GM12878 (cell line): ENCODE data around the gene SLFN14.
"Not testable (repeated sequence)": the region's sequence is repeated elsewhere in the genome, so short reads cannot be mapped to it uniquely, and the experiment has no call there.

ENCODE experiments used
- ESRRA ChIP-seq: IDR thresholded peaks from 2 replicates; pipeline ENCODE4 v1.6.1; 2012; ENCODE audit warnings: mild to moderate bottlenecking, low read length, improper control_type of control experiment
- ETV6 ChIP-seq, 2 experiments: fragments of 450-650 bp in 1 of 2; IDR thresholded peaks in 1 of 2; conservative IDR thresholded peaks in 1 of 2; 2 replicates each; pipeline ENCODE4 v1.6.1; 2014; ENCODE audit warnings: antibody characterized with exemption in 1 of 2, borderline replicate concordance in 1 of 2, low read depth in 1 of 2, mild to moderate bottlenecking in 1 of 2, moderate library complexity in 1 of 2
- EZH2 ChIP-seq: IDR thresholded peaks from 2 replicates; pipeline ENCODE4 v1.6.1; 2012; ENCODE audit warnings: low read depth, mild to moderate bottlenecking, control low read depth, inconsistent platforms, low read length, borderline replicate concordance; ENCODE audit not compliant: control insufficient read depth
- MAX ChIP-seq: IDR thresholded peaks from 2 replicates; pipeline ENCODE4 v1.6.1; 2012; ENCODE audit warnings: low read depth, low read length, improper control_type of control experiment
- POLR2A ChIP-seq: IDR thresholded peaks from 2 replicates; pipeline ENCODE4 v1.6.1; 2011; ENCODE audit warnings: low read depth, mild to moderate bottlenecking, low read length
- RAD21 ChIP-seq: IDR thresholded peaks from 2 replicates; pipeline ENCODE4 v1.6.1; 2011; ENCODE audit warnings: mild to moderate bottlenecking, low read depth, low read length, moderate library complexity; ENCODE audit not compliant: insufficient read depth
- RBBP5 ChIP-seq: fragments of 200-600 bp; sonication (generic); conservative IDR thresholded peaks from 2 replicates; pipeline ENCODE4 v1.6.1; 2016
- RELA ChIP-seq: fragments of 450-650 bp; IDR thresholded peaks from 2 replicates; pipeline ENCODE4 v1.8.0; 2014; ENCODE audit warnings: borderline replicate concordance; ENCODE audit not compliant: partially characterized antibody
- ZNF687 ChIP-seq: fragments of 450-650 bp; IDR thresholded peaks from 2 replicates; pipeline ENCODE4 v1.6.1; 2017; ENCODE audit warnings: mild to moderate bottlenecking, moderate library complexity
- TF ChIP-seq, protein P1 (sequence below), 3 experiments: IDR thresholded peaks in 2 of 3; conservative IDR thresholded peaks in 1 of 3; 2 replicates each; pipeline ENCODE4 v1.5.1; 2011; ENCODE audit warnings: low read depth in 3 of 3, low read length in 3 of 3, mild to moderate bottlenecking in 3 of 3, control low read depth in 2 of 3, moderate library complexity in 2 of 3, inconsistent platforms in 1 of 3, mixed read lengths in 1 of 3; ENCODE audit not compliant: control insufficient read depth in 2 of 3, insufficient read depth in 1 of 3; ENCODE audit errors: extremely low read depth in 1 of 3

GRCh38 chr17:35521654-35522256, 38.9 kb downstream of the SLFN14 start:
- TF ChIP-seq, protein P1, sequence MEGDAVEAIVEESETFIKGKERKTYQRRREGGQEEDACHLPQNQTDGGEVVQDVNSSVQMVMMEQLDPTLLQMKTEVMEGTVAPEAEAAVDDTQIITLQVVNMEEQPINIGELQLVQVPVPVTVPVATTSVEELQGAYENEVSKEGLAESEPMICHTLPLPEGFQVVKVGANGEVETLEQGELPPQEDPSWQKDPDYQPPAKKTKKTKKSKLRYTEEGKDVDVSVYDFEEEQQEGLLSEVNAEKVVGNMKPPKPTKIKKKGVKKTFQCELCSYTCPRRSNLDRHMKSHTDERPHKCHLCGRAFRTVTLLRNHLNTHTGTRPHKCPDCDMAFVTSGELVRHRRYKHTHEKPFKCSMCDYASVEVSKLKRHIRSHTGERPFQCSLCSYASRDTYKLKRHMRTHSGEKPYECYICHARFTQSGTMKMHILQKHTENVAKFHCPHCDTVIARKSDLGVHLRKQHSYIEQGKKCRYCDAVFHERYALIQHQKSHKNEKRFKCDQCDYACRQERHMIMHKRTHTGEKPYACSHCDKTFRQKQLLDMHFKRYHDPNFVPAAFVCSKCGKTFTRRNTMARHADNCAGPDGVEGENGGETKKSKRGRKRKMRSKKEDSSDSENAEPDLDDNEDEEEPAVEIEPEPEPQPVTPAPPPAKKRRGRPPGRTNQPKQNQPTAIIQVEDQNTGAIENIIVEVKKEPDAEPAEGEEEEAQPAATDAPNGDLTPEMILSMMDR (IDR thresholded peaks at IDR 0.05 in 2 of 3, conservative IDR thresholded peaks at IDR 0.05 in 1 of 3; ENCODE audit: control insufficient read depth in 2 of 3, extremely low read depth in 1 of 3, insufficient read depth in 1 of 3, low read depth in 3 of 3, low read length in 3 of 3), result not testable (repeated sequence)
- TF ChIP-seq POLR2A; RAD21; ZNF687; RBBP5; ESRRA; EZH2; ETV6 (conservative IDR thresholded peaks at IDR 0.05 in 1 of 2, IDR thresholded peaks at IDR 0.05 in 1 of 2; ENCODE audit: borderline replicate concordance in 1 of 2, low read depth in 1 of 2); MAX; RELA: not testable (repeated sequence)
